Aorta (tissue), 5 donors: ENCODE measurements around the gene PORCN. TPM values are rescaled to one million over a fixed set of nuclear protein-coding genes. Genes with fewer than 3 reads are reported as not detected.
"Not testable (repeated sequence)": the region's sequence is repeated elsewhere in the genome, so short reads cannot be mapped to it uniquely, and the experiment has no call there.

Source experiments
- ATAC-seq: fragments of 200-7000 bp; cut with Tn5 transposase; one replicate; pipeline ENCODE4 v1.9.1; 2022; ENCODE audit warnings: moderate library complexity; ENCODE audit not compliant: low FRiP score
- DNase-seq, 2 donors: peaks; one replicate each; pipeline ENCODE4 v3.0.0-alpha.2; 2020
- H3K27ac ChIP-seq, 2 donors: one replicate each; pipeline ENCODE4 v1.5.1; 2013; ENCODE audit warnings: low read length in 2 of 2, mild to moderate bottlenecking in 2 of 2, moderate library complexity in 2 of 2, control low read depth in 1 of 2, inconsistent platforms in 1 of 2, low read depth in 1 of 2
- H3K27me3 ChIP-seq, 2 donors: one replicate each; pipeline ENCODE4 v1.6.1; 2013; ENCODE audit warnings: control low read depth in 1 of 2, low read length in 1 of 2, mild to moderate bottlenecking in 1 of 2, moderate library complexity in 1 of 2; ENCODE audit not compliant: insufficient read depth in 2 of 2, control insufficient read depth in 1 of 2
- H3K36me3 ChIP-seq, 2 donors: one replicate each; pipeline ENCODE4 v1.6.1; 2013; ENCODE audit warnings: control low read depth in 1 of 2, low read length in 1 of 2, mild to moderate bottlenecking in 1 of 2; ENCODE audit not compliant: insufficient read depth in 2 of 2, control insufficient read depth in 1 of 2
- H3K4me1 ChIP-seq, 2 donors: one replicate each; pipeline ENCODE4 v1.6.1; 2013; ENCODE audit warnings: low read length in 2 of 2, control low read depth in 1 of 2, mild to moderate bottlenecking in 1 of 2, moderate library complexity in 1 of 2; ENCODE audit not compliant: insufficient read depth in 2 of 2, control insufficient read depth in 1 of 2
- H3K4me3 ChIP-seq, 2 donors: one replicate each; pipeline ENCODE4 v1.5.1; 2013; ENCODE audit warnings: low read length in 2 of 2, control low read depth in 1 of 2, mild to moderate bottlenecking in 1 of 2
- H3K9me3 ChIP-seq: one replicate; pipeline ENCODE4 v1.6.1; 2013; ENCODE audit warnings: mild to moderate bottlenecking, low read length; ENCODE audit not compliant: control insufficient read depth
- WGBS, 2 donors: extraction: QIAGEN DNeasy Blood & Tissue Kit; methylation state at CpG; one replicate each; pipeline ENCODE4 v1.1.7; 2013; 5-methylcytosine and 5-hydroxymethylcytosine counted together
- intact Hi-C, 2 donors: fragments of 100-400 bp; cut with DNase I; formaldehyde crosslinking; loops; one replicate each; pipeline versions ENCODE4 v1.14.2 to v1.15.0; 2022
- polyA plus RNA-seq, 2 donors: library from polyadenylated mRNA; stranded (reverse); fragments of 200-250 nt; gene quantifications; one replicate each; pipeline ENCODE4 v1.2.3, GENCODE V29; 2013
- total RNA-seq, 2 donors: library from RNA; stranded (reverse); fragmentation: NEBNext Ultra II Directional; extraction: Animal tissue kit (Norgen Biotek cat#: 25700); gene quantifications; one replicate each; pipeline ENCODE4 v1.2.1, GENCODE V29; 2021
- donor health status: healthy with polysubstance abuse.
- donor health status: Bipolar disorder and iron deficiency.
- donor health status: DM: no; HTN: no; CAD: no.
- donor health status: DM: no; HTN: no; CAD: no.
- donor health status: DM: yes; HTN: yes; CAD: no.

The PORCN gene
- total and polyA plus RNA-seq, 4 donors = 4.5 to 18.7 (median 11.1) TPM

GRCh38 chrX:48533165-48533564 is 24.4 kb downstream of the PORCN start:
- Histone ChIP-seq H3K36me3 (peaks cover 0 to under 1% of the 10 kb centered on the region in 2 donors), H3K27me3 (no peaks in the 10 kb centered on the region), H3K9me3 (no peaks in the 10 kb centered on the region), H3K27ac (no peak overlapping the region), H3K4me1 (no peaks in the 10 kb centered on the region), H3K4me3 (no peak overlapping the region)
- intact Hi-C loops = no loop called here
- ATAC-seq (no peak), DNase-seq (no peak)
- 76 to 94% methylated on average over 3 of the region's 3 CpGs for WGBS, 2 donors

DNA sequence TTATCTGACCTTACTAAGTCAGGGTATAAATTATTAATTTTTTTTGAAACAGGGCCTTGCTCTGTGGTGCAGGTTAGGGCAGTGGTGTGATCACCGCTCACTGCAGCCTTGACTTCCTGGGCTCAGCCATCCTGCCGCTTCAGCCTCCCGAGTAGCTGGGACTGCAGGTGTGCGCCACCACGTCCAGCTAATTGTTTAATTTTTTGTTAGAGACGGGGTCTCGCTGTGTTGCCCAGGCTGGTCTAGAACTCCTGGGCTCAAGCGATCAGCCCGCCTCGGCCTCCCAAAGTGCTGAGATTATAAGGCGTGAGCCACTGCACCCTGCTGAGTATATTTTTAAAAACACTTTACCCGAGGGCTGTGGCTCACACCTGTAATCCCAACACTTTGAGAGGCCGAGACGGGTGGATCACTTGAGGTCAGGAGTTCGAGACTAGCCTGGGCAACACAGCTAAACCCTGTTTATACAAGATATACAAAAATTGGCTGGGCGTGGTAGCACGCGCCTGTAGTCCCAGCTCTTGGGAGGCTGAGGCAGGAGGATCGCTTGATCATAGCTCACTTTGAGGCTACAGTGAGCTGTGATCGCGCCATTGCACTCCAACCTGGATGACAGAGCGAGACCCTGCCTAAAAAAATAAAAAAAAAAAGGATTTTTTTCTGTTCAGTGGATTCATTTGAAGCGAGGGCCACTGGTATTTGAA is 30.0 kb downstream of the PORCN start:
- no peaks in the 10 kb centered on the region for H3K36me3 ChIP-seq
- no peaks in the 10 kb centered on the region for H3K4me1 ChIP-seq
- no peaks in the 10 kb centered on the region for H3K9me3 ChIP-seq
- WGBS, 2 donors = 80 to 83% methylated on average over 23 of the region's 23 CpGs
- H3K27me3 ChIP-seq = no peaks in the 10 kb centered on the region
- intact Hi-C loops = no loop called here
- peak overlapping the region in 1 of 2 donors; percentile 37 for H3K27ac ChIP-seq
- ATAC-seq (no peak), DNase-seq (no peak)
- H3K4me3 ChIP-seq = no peak overlapping the region

DNA sequence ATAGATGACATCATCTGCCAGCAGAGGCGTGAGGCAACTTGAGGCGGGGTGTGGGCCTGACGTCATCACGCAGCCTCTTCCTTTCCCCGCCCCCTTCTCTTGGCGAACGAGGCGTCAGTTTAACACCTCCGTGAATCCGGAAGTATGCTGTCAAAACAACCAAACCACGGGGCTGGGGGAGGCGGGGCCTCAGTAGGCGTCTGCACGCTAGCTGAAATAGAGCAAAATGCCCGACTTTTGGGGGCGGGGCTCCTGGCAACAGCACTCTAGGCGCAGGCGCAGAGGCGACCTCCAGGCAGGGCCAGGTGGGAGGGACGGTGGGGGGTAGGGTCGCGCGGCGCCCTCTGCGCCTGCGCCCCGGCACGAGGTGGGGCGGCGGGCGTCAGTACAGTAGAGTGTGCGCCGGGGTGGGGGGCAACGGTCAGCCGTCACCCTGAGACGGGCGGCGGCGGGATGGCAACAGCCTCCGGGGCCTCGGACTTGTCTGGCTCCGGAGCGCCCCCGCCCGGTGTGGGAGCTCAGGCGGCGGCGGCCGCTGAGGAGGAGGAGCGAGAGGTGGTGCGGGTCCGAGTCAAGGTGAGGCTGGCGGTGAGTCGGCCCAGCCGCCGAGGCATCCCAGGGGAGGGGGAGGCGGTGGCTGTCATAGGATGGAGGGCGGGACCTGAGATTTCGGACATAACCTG is 30.7 kb downstream of the PORCN start, which contains the start of gene TBC1D25:
TSS of gene TBC1D25 (plus strand) at position 370 of the 683 bp plus-strand sequence. CDS start at position 454, 84 bp downstream.
- Histone ChIP-seq H3K27me3 (no peaks in the 10 kb centered on the region), H3K4me3 (peak within 1 kb of the TSS in 1 of 2 donors; percentile 36), H3K36me3 (no peaks in the 10 kb centered on the region), H3K27ac (peak within 1 kb of the TSS in 1 of 2 donors; percentile 37), H3K4me1 (no peaks in the 10 kb centered on the region), H3K9me3 (no peaks in the 10 kb centered on the region)
- intact Hi-C loops = no loop called here
- peak; percentile 94 for ATAC-seq
- 0 to 41% methylated on average over 59 of the region's 59 CpGs for WGBS, 2 donors
- DNase-seq = peak; percentile 98

DNA sequence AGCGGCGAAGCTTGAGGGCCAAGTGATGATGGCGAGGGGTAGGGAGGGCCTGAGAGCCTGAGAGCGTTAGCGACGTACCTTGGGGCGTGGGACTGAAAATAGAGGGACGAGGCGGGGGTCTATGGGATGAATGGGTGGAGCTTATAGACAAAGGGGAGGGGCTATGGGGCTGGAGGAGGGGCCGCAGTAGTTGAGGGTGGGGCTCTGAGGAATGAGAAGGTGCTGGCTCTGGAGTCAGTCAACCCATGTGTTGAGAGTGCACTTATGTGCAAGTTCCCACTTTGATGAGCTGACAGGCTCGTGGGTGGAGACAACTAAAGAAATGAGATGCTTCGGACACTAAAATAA is 31.2 kb downstream of the PORCN start:
- DNase-seq = no peak
- 4 to 25% methylated on average over 12 of the region's 12 CpGs for WGBS, 2 donors
- Histone ChIP-seq H3K36me3 (no peaks in the 10 kb centered on the region), H3K4me1 (no peaks in the 10 kb centered on the region), H3K9me3 (no peaks in the 10 kb centered on the region), H3K27me3 (no peaks in the 10 kb centered on the region), H3K27ac (no peak overlapping the region), H3K4me3 (peak overlapping the region in 1 of 2 donors; percentile 36)
- peak; percentile 53 for ATAC-seq
- intact Hi-C loops = no loop called here

GRCh38 chrX:48540480-48540879 is 31.7 kb downstream of the PORCN start:
- ATAC-seq (no peak), DNase-seq (no peak)
- Histone ChIP-seq H3K9me3 (no peaks in the 10 kb centered on the region), H3K27me3 (no peaks in the 10 kb centered on the region), H3K27ac (no peak overlapping the region), H3K4me3 (peak overlapping the region in 1 of 2 donors; percentile 36), H3K36me3 (no peaks in the 10 kb centered on the region), H3K4me1 (no peaks in the 10 kb centered on the region)
- WGBS, 2 donors = 82 to 91% methylated on average over 7 of the region's 7 CpGs
- intact Hi-C loops = no loop called here

DNA sequence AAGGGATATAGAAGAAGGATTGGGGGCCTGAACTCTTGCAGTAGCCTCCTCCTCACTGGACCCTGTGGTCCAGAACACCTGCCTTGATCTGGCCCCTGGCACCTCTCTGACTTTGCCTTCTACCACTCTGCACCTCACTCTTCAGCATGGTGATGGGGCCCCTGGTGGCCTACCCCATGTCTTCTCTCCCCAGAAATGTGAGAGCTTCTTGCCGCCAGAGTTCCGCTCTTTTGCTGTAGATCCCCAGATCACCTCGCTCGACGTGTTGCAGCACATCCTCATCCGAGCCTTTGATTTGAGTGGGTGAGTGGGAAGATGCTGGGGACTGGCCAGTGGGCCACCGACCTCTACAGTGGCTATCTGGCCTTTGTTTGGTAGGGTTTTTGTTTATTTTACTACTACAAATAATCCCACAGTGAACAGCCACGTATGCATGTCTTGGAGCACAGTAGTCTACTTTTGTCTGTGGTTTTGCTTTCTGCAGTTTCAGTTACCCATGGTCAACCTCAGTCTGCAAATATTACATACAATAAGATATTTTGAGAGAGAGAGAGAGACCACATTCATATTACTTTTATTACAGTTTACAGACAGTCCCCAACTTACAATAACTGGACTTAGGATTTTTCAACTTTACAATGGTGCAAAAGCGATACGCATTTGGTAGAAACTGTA is 32.5 kb downstream of the PORCN start:
- 84% methylated on average over 10 of the region's 10 CpGs for WGBS, 2 donors
- H3K4me3 ChIP-seq = no peak overlapping the region
- H3K27me3 ChIP-seq = no peaks in the 10 kb centered on the region
- H3K36me3 ChIP-seq = no peaks in the 10 kb centered on the region
- ATAC-seq (no peak), DNase-seq (no peak)
- H3K4me1 ChIP-seq = no peaks in the 10 kb centered on the region
- intact Hi-C loops = no loop called here
- no peaks in the 10 kb centered on the region for H3K9me3 ChIP-seq
- no peak overlapping the region for H3K27ac ChIP-seq

GRCh38 chrX:48548871-48549270 is 40.1 kb downstream of the PORCN start:
- Histone ChIP-seq H3K27me3 (no peaks in the 10 kb centered on the region), H3K4me1 (no peaks in the 10 kb centered on the region), H3K4me3 (no peak overlapping the region), H3K27ac (no peak overlapping the region), H3K36me3 (no peaks in the 10 kb centered on the region), H3K9me3 (no peaks in the 10 kb centered on the region)
- WGBS, 2 donors = 85 to 91% methylated on average over 3 of the region's 3 CpGs
- no peak for ATAC-seq
- intact Hi-C loops = no loop called here
- no peak for DNase-seq

- H3K27me3 ChIP-seq, DNase-seq, H3K27ac ChIP-seq, H3K9me3 ChIP-seq, intact Hi-C loops, ATAC-seq, H3K36me3 ChIP-seq, H3K4me3 ChIP-seq, H3K4me1 ChIP-seq: not testable (repeated sequence)
- 13 to 48% methylated on average over 9 of the region's 9 CpGs for WGBS, 2 donors
Observed at GRCh38 chrX:48555731-48556325, 47.0 kb downstream of the PORCN start.
